Anterior cingulate cortex (tissue), 58 donors: ENCODE results near the gene CCDC167.
"Not testable (repeated sequence)": the region's sequence is repeated elsewhere in the genome, so short reads cannot be mapped to it uniquely, and the experiment has no call there.

ENCODE experiments used
- DNase-seq, 58 donors: peaks; one replicate each; lab custom pipeline; 2025; lab: John Stamatoyannopoulos, UW

Gene CCDC167

GRCh38 chr6:37512400-37513011, 12.8 kb upstream of the CCDC167 start:
- no peak for DNase-seq

- no peak for DNase-seq
Observed at GRCh38 chr6:37511910-37512399, 12.3 kb upstream of the CCDC167 start.

- no peak for DNase-seq
Observed at GRCh38 chr6:37511201-37511600, 11.5 kb upstream of the CCDC167 start.

GRCh38 chr6:37507690-37508421, 8.2 kb upstream of the CCDC167 start:
- no peak for DNase-seq

- no peak for DNase-seq
Observed at GRCh38 chr6:37507077-37507476, 7.4 kb upstream of the CCDC167 start.

GRCh38 chr6:37506479-37506878, 6.8 kb upstream of the CCDC167 start:
- no peak for DNase-seq

GRCh38 chr6:37504024-37504423, 4.3 kb upstream of the CCDC167 start:
- no peak for DNase-seq

- no peak for DNase-seq
Observed at GRCh38 chr6:37503309-37503965, 3.7 kb upstream of the CCDC167 start.

- no peak for DNase-seq
Observed at GRCh38 chr6:37502703-37503291, 3.1 kb upstream of the CCDC167 start.

- DNase-seq: no peak
Observed at GRCh38 chr6:37501632-37502491, 2.2 kb upstream of the CCDC167 start.

GRCh38 chr6:37500904-37501303, 1.2 kb upstream of the CCDC167 start:
- not testable (repeated sequence) for DNase-seq

- DNase-seq: no peak
Observed at GRCh38 chr6:37500294-37500608, 558 bp upstream of the CCDC167 start.

GRCh38 chr6:37496951-37497885, 2.5 kb downstream of the CCDC167 start:
- no peak for DNase-seq

- DNase-seq: no peak
Observed at GRCh38 chr6:37495244-37495934, 4.3 kb downstream of the CCDC167 start.

- no peak for DNase-seq
Observed at GRCh38 chr6:37493661-37493995, 6.1 kb downstream of the CCDC167 start.

GRCh38 chr6:37492991-37493660, 6.6 kb downstream of the CCDC167 start:
- DNase-seq: peak in 1 of 58 donors; percentile 16

- DNase-seq: no peak
Observed at GRCh38 chr6:37492236-37492972, 7.3 kb downstream of the CCDC167 start.

- no peak for DNase-seq
Observed at GRCh38 chr6:37491830-37492208, 7.9 kb downstream of the CCDC167 start.
